Kidney glomerular epithelial cell (primary cell): ENCODE measurements around the gene PPP1R9A.

ENCODE experiments used
- DNase-seq: peaks from one replicate; lab custom pipeline; 2025; lab: John Stamatoyannopoulos, UW

Gene PPP1R9A

DNA sequence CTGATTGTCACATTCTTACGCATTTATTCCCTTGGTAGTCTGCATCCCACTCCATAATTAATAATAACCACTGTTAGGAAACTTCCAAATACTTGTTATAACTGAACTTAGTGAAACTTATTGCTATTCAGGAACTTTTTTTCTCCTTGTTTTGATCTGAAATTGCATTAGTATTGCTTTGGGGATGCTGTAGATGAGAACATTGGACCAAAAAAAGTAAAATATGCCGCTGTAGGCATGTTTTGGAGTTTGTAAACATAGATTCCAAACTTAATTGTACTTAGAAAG is 1.7 kb downstream of the PPP1R9A start:
- DNase-seq: no peak

DNA sequence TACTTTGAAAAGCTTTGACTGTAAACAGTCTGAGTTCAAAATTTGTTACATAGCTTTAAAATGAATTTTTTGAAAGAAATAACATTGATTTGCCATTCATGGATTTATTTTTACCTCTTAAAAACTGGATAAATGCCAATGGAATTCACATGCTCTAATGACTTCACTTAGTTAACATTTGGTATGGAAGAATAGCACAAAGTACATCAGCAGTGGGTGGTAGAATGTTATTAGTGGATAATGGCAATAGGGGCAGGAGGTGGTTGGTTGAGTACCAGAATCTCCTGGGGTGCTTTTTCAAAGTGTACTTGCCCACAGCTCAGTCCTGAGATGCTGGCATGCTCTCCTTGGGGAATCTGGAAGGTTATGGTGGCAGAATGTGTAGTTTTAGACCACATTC is 4.7 kb downstream of the PPP1R9A start:
- peak; percentile 33 for DNase-seq

DNA sequence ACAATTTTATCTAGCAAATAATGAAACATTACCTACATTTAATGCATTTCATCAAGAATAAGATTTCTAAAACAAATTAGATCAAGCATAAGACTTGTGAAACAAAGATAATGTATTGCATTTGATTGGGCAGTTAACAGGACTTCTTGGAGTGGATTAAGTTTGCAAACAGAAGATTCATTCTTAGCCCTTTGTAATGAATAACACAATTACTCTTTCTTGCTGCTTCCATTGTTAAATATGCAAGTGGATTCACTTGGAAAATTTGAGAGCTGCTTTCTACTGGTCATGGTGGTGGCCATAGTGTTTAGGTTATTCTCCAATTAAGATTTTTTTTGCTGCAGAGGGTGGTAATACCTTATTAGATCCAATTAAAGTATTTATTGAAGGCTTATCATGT is 6.0 kb downstream of the PPP1R9A start:
- no peak for DNase-seq

DNA sequence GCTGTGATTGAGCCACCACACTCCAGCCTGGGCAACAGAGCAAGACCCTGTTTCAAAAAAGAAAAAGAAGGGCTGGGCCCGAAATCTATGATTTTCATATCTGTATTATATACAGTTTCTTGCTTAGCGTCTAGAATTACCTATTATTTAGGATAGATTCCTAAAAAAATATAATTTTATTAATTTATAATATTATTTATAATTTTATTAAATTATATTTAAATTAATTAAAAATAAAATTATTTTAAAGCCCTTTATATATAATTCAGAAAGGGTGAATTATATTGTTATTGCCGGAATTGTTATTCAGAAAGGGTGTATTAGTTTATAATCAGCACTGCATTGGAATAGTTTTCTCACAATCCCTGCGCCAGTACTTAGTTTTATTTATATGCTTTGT is 14.5 kb downstream of the PPP1R9A start:
- DNase-seq: no peak

DNA sequence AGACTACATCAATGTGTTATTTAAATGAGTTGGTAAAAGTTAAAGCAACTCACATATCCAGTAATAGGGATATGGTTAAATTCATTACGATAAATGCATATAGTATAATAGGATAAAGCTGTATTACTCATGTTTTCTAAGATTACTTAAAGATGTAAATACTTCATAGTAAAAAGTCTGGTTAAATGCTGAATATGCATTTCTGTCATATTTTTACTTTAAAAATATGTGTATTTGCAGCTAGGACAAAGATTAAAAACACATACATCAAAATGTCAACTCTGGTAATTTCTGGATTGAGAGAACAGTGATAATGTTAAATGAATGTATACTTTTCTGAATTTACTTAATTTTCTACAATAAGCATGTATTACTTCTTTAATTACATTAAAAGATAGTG is 15.1 kb downstream of the PPP1R9A start:
- DNase-seq: no peak

DNA sequence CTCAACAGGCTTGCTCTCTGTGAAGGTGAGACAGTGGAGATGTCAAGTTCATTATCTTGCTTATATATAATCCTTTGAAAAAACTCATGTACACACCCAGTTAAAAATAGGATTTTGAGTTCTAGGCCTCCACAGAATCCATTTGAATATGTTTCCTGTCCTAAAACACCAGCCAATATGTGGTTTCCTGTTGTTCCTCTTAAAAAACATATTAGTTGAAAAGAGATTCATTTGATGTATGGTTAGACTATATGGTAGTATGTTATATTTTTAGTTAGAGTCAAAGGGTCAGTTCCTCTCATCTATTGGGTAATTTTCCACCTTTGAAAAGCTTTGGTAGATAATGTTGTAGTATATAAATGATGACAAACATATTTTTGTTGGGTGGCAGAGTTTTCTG is 16.0 kb downstream of the PPP1R9A start:
- no peak for DNase-seq

DNA sequence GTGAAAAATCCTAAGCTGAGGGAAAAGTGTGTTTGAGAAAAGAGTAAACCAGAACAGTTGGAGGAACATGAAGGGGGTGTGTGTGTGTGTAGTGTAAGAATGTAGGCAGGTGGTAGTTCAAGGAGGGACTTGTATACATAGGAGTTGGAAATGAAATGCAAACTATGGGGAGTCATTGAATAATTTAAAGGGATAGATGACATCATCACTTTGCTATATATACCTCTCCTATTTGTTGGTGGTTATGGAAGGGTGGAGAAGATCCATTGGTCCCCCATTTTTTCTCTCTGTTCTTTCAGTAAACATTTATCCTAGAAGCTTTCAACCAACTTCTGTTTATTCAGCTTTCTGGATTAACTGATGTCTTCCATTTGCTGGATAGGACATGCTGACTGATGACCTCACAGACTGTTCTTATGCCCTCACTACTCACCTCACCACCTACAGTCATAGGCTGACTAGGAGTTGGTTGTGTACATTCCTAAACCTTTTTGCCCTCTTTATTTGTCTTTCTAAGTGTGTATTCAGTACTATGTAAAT is 20.8 kb downstream of the PPP1R9A start:
- DNase-seq: no peak

DNA sequence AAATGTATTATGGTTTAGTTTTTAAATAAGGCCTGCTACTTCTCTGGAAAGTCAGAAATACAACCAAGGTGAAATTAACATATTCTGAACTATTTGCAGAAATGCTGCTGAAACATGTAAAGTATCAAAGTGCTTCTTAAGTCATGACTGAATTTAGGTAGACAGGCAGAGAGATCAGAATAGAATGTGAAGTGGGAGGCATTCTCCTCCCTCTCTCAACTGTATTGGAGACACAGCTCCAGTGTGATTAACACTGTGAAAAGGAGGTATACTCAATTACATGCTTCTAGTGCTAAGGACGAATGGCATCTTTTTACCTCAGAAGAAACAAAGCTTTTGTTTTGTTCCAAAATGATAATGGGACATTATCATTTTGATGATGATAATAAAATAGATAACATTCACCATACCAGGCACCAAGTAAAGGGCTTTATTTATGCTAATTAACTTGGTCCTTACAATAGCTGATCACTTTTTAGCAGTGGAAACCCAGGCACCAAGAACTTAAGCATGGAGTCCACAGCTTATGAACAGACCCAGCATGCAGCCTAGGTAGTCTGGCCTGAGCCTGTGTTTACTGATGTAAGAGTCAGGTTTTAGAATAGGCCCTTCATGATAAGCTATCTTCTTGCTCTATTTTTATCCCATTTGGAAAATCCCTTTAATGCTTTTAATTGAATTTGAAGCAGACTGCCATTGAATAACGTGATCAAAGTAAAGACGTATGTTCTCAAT is 26.0 kb downstream of the PPP1R9A start:
- DNase-seq: no peak

DNA sequence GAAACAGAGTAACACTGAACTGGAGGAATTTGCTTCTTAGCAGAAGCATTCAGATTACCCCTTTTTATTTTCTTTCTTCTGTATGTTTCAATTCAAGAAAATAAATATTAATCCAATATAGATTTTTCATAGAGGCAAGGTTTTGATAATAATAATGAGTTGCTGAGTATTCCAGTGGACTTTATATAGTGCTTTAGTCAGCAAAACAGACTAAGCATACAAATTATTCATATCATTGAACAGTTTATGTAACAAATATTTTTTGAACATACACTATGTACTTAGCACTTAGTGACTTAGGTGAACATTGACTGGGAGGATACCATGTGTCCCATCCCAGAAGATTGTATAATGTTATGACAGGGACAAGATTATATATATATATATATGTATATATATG is 32.0 kb downstream of the PPP1R9A start:
- no peak for DNase-seq

DNA sequence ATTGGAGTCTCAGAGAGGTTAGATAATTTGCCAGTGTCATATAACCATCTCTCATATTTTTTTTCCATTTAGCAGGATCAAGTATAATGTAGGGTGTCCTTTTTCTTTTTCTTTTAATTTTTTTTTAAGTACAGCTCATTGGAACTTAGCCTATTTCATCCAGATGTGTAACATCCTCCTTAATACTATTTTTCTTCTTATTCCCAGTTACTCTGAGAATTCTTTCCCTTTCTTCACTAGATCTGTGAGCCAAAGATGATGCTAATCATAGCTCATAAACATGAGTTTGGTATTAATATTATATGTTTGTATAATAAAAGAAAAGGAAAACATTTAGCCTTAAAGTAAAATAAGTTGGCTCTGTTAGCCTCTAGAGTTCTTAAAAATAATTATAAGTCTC is 32.8 kb downstream of the PPP1R9A start:
- no peak for DNase-seq

DNA sequence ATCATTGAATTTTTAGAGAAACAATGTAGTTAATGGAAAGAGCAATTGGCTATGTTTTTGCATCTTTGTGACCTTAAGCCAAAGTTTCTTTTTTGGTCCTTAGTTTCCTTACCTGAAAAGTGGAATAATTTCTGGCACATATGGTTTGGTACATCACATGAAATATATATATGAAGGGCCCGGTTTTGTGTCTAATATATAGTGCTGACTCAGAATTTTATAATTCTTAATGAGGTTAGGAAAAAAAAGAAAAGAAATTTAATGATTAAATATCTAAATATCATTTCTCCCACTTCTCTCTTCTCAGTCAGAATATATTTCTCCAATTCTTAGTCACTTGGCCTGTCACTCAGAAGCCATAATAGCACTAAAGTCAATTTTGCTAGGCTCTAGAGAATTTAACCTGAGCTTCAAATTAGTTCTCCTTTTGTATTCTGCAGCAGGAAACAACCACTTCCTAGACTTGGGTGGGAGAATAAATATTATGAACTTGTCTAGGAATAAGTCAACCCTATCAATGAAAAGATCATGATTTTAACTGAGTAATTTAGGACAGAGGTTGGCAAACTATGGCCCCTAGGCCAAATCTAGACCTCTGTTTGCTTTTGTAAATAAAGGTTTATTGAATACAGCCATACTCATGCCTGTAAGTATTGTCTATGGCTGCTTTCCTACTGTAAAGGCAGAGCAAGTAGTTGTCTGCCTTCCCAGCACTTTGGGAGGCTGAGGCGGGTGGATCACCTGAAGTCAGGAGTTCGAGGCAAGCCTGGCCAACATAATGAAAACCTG is 34.6 kb downstream of the PPP1R9A start:
- no peak for DNase-seq

DNA sequence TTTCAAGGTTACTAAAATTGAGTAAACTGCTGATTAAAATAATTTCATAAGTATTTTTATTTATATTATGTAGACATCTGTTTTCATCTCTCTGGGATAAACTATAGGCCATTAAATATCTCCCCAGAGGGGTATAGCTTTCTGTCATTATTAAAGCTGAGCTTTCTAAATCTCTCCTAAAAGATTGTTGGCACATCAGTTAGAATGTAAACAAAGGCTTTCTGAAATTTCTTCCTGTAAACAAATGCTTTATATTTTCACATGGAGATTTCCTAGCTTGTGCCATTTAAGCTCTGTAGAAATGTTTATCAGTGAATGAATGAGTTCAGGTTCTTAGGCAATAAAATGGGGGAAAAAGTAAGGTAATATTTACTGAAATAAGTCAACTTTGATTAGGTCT is 35.7 kb downstream of the PPP1R9A start:
- no peak for DNase-seq

DNA sequence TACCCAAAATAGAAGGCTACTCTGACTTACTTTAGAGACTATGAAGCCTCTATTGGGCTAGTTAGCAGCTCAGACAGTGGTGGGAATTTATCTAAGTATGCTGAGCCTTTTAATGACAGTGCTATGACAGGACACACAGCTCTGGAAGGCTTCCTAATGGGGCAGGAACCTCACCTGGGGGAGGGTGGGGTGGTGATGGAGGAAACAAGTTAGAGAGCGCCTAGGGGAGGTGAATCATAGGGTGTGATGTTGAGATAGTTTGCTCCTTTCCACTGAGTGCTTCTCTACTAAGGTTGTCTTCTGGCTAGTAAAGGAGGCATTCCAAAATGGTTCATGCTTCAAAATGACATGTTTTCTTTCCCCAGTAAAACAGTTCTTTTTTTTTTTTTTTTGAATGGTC is 42.1 kb downstream of the PPP1R9A start:
- DNase-seq: no peak

DNA sequence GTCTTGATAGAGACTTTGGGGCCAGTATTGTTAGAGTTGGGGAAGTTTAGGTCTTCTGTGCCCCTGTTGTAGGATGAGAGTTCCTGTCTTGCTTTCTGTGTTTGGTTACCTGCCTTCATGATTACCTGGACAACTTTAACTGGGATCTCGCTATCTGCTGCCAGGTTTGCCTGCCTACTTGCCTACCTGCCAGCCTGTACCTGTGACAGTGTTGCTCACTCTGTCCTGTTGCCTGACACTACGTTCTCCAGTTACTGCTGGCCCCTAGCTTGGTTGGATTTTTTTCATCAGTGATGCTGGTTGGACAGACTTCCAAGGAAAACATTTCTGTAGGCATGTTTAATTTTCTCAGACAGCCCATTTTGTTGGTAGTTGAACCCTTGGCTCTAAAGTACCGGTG is 48.4 kb downstream of the PPP1R9A start:
- no peak for DNase-seq

DNA sequence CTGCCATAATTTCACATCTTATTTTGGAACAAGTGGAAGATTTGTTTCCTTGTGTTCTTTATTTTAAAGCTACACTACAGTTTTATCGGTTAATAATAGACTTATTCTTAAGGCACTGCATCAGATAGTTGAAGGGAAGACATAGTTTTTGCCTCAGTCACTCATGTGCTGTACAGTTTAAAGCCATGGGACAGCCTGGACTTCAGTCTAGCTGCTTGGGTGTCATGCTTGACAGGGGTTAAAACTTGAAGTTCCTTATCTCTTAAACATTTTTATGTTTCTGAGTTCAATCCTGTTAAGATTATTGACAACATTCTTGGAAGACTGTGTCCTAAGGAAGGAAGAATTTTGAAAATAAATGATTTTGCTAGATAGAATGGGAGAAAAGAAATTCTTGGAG is 49.7 kb downstream of the PPP1R9A start:
- DNase-seq: no peak

DNA sequence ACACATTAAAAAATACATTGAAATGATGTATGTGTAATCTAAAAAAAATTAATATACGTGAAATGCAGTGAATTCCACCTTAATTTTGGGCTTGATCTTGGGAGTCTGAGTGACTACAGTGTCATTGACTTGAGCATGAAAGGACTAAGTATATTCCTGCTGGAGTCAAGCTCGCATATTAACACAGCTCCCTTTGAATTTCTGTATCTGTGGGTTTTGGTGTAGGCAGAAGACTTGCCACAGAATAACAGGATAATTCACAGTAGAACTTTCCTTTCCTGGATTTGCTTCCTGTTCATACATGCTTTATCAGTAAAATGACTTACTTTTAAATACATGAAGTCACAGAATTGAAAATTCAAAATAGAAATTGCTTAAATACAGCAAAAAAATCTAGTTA is 55.3 kb downstream of the PPP1R9A start:
- DNase-seq: no peak

DNA sequence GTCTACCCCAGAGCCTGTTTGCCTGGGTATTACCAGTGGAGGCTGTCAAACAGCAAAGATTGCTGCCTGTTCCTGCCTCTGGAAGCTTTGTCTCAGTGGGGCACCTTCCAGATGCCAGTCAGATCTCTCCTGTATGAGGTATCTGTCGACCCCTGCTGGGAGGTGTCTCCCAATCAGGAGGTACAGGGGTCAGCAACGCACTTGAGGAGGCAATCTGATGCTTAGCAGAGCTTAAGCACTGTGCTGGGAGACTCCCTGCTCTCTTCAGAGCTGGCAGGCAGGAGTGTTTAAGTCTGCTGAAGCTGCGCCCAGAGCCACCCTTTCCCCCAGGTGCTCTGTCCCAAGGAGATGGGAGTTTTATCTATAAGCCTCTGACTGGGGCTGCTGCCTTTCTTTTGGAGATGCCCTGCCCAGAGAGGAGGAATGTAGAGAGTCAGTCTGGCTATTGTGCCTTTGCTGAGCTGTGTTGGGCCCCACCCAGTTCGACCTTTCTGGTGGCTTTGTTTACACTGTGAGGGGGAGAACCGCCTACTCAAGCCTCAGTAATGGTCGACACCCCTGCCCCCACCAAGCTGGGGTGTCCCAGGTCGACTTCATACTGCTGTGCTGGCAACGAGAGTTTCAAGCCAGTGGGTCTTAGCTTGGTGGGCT is 62.2 kb downstream of the PPP1R9A start:
- no peak for DNase-seq

DNA sequence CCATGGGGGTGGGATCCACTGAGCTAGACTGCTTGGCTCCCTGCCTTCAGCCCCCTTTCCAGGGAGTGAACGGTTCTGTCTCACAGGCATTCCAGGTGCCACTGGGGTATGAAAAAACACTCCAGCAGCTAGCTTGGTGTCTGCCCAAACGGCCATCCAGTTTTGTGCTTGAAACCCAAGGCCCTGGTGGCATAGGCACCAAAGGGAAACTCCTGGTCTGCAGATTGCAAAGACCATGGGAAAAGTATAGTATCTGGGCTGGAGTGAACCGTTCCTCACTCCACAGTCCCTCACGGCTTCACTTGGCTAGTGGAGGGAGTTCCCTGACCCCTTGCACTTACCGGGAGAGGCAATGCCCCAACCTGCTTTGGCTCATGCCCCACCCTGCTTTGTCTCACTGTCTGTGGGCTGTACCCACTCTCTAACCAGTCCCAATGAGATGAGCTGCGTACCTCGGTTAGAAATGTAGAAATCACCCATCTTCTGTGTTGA is 62.7 kb downstream of the PPP1R9A start:
- no peak for DNase-seq

DNA sequence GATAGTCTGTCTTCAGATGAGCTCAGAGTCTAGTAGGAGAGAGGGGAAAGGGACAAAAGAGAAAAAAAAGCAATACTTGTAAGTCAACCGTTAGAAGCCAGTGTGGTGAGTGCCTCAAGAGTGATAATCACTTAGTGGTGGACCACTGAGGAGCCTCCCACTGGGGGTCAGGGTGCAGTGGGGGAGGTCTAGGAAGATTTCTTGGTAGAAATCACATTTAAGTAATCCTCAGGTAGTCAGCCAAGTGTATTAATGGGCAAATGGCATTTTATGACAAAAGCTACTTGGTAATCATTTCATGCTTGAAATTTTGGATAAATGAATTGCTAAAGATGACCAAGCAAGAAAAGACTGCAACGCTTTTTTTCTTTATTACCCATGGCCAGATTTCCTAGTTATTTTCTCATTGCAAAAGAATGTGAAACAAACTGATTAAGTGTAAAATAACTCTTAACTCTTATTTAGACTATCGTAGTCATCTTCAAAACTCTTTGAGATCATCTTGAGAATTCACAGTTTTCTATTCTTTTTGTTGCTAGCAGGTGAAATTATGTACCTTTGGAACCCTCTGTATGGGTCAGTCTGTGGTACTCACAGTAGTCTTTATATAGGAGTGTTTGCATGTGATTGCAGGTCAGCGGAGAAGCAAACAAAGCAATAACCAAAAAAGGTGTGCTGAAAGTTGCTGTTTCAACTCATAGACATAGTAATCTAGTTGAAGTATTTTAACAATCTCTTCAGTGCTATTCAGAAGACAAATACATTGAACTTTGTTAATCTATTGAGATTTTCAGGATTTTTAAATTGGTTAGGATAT is 63.9 kb downstream of the PPP1R9A start:
- peak; percentile 93 for DNase-seq

DNA sequence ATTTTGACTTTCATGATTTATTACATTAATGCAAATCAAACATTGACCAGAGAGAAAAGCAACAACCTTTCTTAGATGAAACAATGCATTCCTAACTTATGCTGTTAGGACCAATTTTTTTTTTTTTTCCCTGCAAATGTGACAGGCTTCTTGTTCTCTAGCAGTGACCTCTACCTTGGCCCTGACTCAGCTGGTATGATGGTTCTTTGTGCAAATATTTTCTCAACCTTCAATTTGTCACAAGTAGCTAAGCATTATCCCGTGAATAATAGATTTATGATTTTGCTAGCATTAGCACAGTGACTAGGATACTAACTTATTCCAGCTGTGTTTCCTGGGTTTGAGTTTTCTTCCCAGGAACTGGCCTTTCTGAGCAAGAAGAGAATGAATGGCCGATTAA is 64.9 kb downstream of the PPP1R9A start:
- DNase-seq: peak; percentile 90

DNA sequence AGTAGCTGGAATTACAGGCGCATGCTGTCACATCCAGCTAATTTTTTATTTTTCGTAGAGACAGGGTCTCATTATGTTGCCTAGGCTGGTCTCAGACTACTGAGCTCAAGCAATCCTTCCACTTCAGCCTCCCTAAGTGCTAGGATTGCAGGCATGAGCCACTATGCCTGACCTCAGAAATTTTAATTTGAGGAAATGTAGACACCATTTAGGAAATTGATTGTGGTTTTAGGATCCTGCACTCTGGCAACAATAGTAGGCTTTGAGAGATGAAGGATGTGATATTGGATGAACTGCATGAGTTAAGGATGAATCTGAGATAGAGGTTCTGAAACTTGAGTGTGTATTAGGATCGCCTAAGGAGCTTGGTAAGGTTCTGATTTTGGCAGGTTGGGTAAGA is 66.5 kb downstream of the PPP1R9A start:
- no peak for DNase-seq

DNA sequence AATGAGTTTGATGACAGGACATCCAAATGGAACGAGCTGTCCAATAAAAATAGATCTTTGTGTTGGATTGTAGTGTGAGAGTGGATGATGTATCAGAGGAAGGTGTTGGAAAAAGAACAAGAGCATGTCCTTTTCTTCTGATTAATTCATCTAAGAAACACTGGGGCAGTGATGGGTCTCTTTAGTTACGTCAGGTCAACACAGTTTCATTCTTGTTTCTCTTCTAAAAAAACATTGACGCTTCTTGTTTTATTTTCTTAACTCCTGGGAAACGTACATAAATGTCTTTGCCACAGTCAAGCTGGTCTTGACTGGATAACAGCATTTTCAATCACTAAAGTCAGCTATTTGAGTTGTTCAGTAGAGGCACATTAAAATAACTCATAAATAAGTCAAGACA is 67.0 kb downstream of the PPP1R9A start:
- DNase-seq: peak; percentile 24
